A549 (cell line): Measurements from ENCODE around the gene GNA12. TPM values are rescaled to one million over a fixed set of nuclear protein-coding genes. Genes with fewer than 3 reads are reported as not detected.
"Not testable (repeated sequence)": the region's sequence is repeated elsewhere in the genome, so short reads cannot be mapped to it uniquely, and the experiment has no call there.

ENCODE experiments used
- ATAC-seq, 2 experiments: fragments of 200-7000 bp in 1 of 2; fragments of >200 bp in 1 of 2; cut with Nextera tagmentation in 1 of 2; cut with Tn5 transposase in 1 of 2; 3 replicates each; pipeline versions ENCODE4 v1.8.0 to v1.9.1; 2018 to 2020; ENCODE audit warnings: mild to moderate bottlenecking in 1 of 2, moderate library complexity in 1 of 2
- CTCF ChIA-PET: fragments of 300-600 bp; sonication (Branson Sonifier 250); formaldehyde crosslinking; extraction: SDS; loops from one replicate; lab custom pipeline; 2021; ENCODE audit warnings: antibody characterized with exemption, inconsistent platforms; lab: Yijun Ruan, JAX
- POLR2A ChIA-PET: fragments of 350-600 bp; formaldehyde crosslinking; extraction: SDS; loops from one replicate; lab custom pipeline; 2021; ENCODE audit warnings: antibody characterized with exemption, inconsistent platforms; lab: Yijun Ruan, JAX
- DNase-seq, 2 experiments: peaks; one replicate each; pipeline versions ENCODE4 v3.0.0 to v3.0.0-alpha.2; 2011 to 2016; ENCODE audit warnings: low read depth in 1 of 2, low spot score in 1 of 2
- FAIRE-seq: peaks from 2 replicates; lab custom pipeline; 2011; peaks lifted over from hg19 to GRCh38; lab: Jason Lieb, UNC
- H3K27ac ChIP-seq, 2 experiments: fragments of >200 bp; sonication (Bioruptor Twin); formaldehyde crosslinking; 3 replicates each; pipeline ENCODE4 v1.5.1; 2016 to 2017
- H3K4me1 ChIP-seq: fragments of >200 bp; sonication (Bioruptor Twin); formaldehyde crosslinking; 3 replicates; pipeline ENCODE4 v1.6.1; 2016
- H3K4me2 ChIP-seq: fragments of >200 bp; sonication (Bioruptor Twin); formaldehyde crosslinking; 3 replicates; pipeline ENCODE4 v1.6.1; 2016
- H3K4me3 ChIP-seq: fragments of >200 bp; sonication (Bioruptor Twin); formaldehyde crosslinking; 3 replicates; pipeline ENCODE4 v1.5.1; 2016
- H3K9me3 ChIP-seq: fragments of >200 bp; sonication (Bioruptor Twin); formaldehyde crosslinking; 3 replicates; pipeline ENCODE4 v1.6.1; 2016
- CBX8 ChIP-seq: fragments of 200-600 bp; sonication (generic); IDR thresholded peaks from 2 replicates; pipeline ENCODE4 v1.6.1; 2016
- EHMT2 ChIP-seq: fragments of 200-600 bp; sonication (generic); IDR thresholded peaks from 2 replicates; pipeline ENCODE4 v1.6.1; 2016; ENCODE audit warnings: antibody characterized with exemption, low read depth, mild to moderate bottlenecking, moderate library complexity
- FOSL2 ChIP-seq, 2 experiments: fragments of 450-650 bp in 1 of 2; fragments of >200 bp in 1 of 2; sonication (Bioruptor Twin) in 1 of 2; formaldehyde crosslinking; IDR thresholded peaks; 2 replicates each; pipeline versions ENCODE4 v1.5.0 to v1.6.1; 2016 to 2020; ENCODE audit warnings: mild to moderate bottlenecking in 1 of 2, moderate library complexity in 1 of 2
- GATA3 ChIP-seq: IDR thresholded peaks from 2 replicates; pipeline ENCODE4 v1.6.1; 2012; ENCODE audit warnings: borderline replicate concordance
- HOXA7 ChIP-seq: fragments of 250-450 bp; sonication (Bioruptor Pico); IDR thresholded peaks from 2 replicates; pipeline ENCODE4 v1.5.0; 2020; ENCODE audit warnings: mild to moderate bottlenecking, moderate library complexity
- HOXB5 ChIP-seq: fragments of 250-450 bp; sonication (Bioruptor Pico); IDR thresholded peaks from 2 replicates; pipeline ENCODE4 v1.5.0; 2020; ENCODE audit warnings: mild to moderate bottlenecking, moderate library complexity
- KDM1A ChIP-seq: fragments of 200-600 bp; sonication (generic); IDR thresholded peaks from 2 replicates; pipeline ENCODE4 v1.6.1; 2016; ENCODE audit warnings: low read depth, mild to moderate bottlenecking
- POLR2AphosphoS2 ChIP-seq: conservative IDR thresholded peaks from 2 replicates; pipeline ENCODE4 v1.6.1; 2012; ENCODE audit warnings: low read length, improper control_type of control experiment, inconsistent platforms
- TP53 ChIP-seq: fragments of 250-450 bp; sonication (Bioruptor Pico); IDR thresholded peaks from 2 replicates; pipeline ENCODE4 v1.5.0; 2021; ENCODE audit warnings: mild to moderate bottlenecking, moderate library complexity
- whole genome bisulfite sequencing: methylation state at CpG from one replicate; pipeline ENCODE4 v1.1.6; 2017; ENCODE audit errors: missing lambda C conversion rate; 5-methylcytosine and 5-hydroxymethylcytosine counted together
- polyA plus RNA-seq, 4 experiments: library from polyadenylated mRNA; depleted of rRNA in 3 of 4; stranded (reverse); fragments of >200 nt; fragmentation: RNase III in 1 of 4; extraction: RNeasy Plus Mini Kit Qiagen cat#74134 plus additional on column Dnase treatment in 1 of 4; gene quantifications; 2 replicates in 3 of 4; 3 replicates in 1 of 4; pipeline ENCODE4 v1.2.3, GENCODE V29; 2011 to 2017
- TF ChIP-seq, protein P1 (sequence below): IDR thresholded peaks from 2 replicates; pipeline ENCODE4 v1.6.1; 2012

Gene GNA12
- polyA plus RNA-seq, 2 of the 4 experiments (the other 2 are of a cell fraction): 33.0 to 43.7 TPM

DNA sequence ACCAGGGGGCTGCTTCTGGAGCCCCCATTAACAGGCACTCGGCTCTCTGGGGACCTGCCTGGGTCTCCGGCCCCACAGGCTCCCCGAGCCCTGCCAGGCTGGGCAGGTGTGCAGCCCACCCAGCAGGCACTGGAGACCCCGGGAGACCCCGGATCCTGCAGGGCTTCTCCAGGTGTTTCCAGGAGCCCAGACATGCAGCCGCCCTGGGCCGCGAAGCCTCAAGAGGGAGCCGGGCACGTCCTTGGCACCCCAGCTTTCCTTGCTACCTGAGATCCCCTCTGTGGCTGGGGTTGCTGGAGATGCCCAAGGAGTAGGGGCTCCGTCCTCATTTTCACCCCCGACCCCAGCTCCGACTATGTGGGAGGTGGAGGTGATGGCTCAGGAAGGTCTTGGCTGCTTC lies 163.9 kb downstream of the GNA12 start:
- Histone ChIP-seq H3K4me2 (peak overlapping the region; percentile 43; the same call in 2 of the 3 replicates), H3K4me3 (no peak overlapping the region), H3K4me1 (no peaks in the 10 kb centered on the region), H3K27ac (no peak overlapping the region), H3K9me3 (no peaks in the 10 kb centered on the region)
- TF ChIP-seq EHMT2 (no peak), CBX8 (no peak), HOXB5 (no peak), KDM1A (no peak), POLR2AphosphoS2 (no peak), TP53 (no peak), FOSL2 (IDR thresholded peaks at IDR 0.05) (no peak), FOSL2 (CRISPR knock-in tag; IDR thresholded peaks at IDR 0.05) (no peak), HOXA7 (CRISPR knock-in tag) (no peak), GATA3 (no peak)
- TF ChIP-seq, protein P1, sequence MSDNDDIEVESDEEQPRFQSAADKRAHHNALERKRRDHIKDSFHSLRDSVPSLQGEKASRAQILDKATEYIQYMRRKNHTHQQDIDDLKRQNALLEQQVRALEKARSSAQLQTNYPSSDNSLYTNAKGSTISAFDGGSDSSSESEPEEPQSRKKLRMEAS: no peak
- ChIA-PET CTCF (interaction anchor here (0.5 to 6.5 kb wide), 33 partner anchors 11 to 235 kb away, joined by 3 to 108 read pairs (median 6); partner anchors contain the start of gene TTYH3), POLR2A (no interaction called here)
- peak; percentile 15 to 28; a peak in 3 of 6 replicates for ATAC-seq
- no peak for FAIRE-seq
- DNase-seq: no peak
- 33% methylated on average over 4 of the region's 13 CpGs for WGBS

DNA sequence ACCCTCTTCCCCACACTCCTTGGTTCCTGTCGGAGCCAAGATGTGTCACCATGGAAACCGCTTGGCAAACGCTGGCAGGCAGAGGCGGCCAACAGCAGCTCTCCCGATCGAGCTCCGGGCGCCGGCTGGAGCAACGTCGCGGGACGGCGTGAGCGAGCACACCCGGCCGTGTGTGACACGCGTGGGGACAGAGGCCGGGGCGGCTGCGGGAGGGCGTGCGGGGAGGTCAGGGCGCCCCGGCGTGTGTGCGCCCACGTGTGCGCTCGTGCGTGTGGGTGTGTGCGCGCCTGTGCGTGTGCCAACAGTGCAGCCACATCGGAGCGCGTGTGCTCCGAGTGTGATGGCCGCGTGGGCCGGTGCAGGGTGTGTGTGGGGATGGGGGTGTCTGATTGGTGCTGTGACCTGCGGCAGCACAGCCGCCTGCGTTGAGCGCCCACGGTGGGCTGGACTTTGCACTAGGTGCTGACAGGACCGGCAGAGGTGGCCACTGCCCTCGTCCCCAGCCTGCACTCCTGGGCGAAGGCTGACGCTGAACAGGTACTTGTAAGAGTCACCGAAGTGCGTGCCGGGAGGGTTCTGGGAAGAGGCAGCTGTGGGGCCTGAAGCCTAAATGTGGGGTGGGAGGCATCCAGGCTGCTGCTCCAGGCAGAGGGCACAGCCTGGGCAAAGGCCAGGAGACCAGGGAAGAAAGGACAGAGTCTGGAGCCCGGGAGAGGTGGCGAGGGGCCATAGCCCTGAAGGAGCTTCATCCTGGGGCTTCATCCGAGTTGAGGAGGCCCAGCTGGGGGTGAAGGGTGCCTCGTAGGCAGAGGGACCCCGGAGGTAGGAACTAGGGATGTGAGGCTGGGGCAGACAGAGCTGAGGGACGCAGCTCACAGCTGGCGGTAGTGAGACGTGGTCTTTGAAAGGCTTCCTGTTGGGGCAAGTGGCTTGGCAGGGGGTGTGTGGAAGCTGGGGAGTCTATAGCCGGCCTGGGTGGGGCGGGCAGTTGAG lies 164.7 kb downstream of the GNA12 start:
- CTCF ChIA-PET: interaction anchor here (0.5 to 6.5 kb wide), 24 partner anchors 10 to 235 kb away, joined by 3 to 108 read pairs (median 7); partner anchors contain the start of gene TTYH3
- peak; percentile 7 to 14; a peak in 3 of 6 replicates for ATAC-seq
- POLR2A ChIA-PET: not testable (repeated sequence)

DNA sequence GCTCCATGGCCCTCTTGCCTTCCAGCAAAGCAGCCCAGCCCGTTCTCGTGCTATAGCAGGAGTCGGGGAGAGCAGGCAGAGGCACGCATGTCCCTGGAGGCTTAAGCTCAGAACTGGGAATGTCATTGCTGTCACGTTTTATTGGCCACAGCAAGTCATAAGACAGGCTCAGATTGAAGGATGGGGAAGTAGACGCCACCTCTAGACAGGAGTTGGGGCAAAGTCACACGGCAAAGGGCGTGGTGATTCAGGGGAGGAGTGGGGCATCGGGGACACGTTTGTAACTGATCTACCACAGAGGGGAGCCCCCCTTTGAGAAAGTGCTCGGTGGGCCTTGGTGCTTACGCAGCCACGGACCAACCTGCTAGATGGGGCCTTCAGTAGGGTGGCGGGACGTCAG lies 165.7 kb downstream of the GNA12 start:
- POLR2A ChIA-PET: interaction anchor here (0.5 kb wide), 1 partner anchor 219 kb away, joined by 3 read pairs; no protein-coding TSS in a partner anchor

More for the DNA sequence above, 164.7 kb downstream of the GNA12 start:
- FAIRE-seq, H3K4me1 ChIP-seq, DNase-seq, H3K9me3 ChIP-seq, H3K27ac ChIP-seq, H3K4me3 ChIP-seq: not testable (repeated sequence)
- peak overlapping the region; percentile 44; the same call in 2 of the 3 replicates for H3K4me2 ChIP-seq
- 62% methylated on average over 40 of the region's 64 CpGs for WGBS

More for the DNA sequence above, 165.7 kb downstream of the GNA12 start:
- not testable (repeated sequence) for H3K4me1 ChIP-seq, H3K4me2 ChIP-seq, DNase-seq, FAIRE-seq, H3K4me3 ChIP-seq, H3K27ac ChIP-seq, ATAC-seq, H3K9me3 ChIP-seq
- CTCF ChIA-PET: interaction anchor here (4.2 to 6.5 kb wide), 2 partner anchors 9 to 13 kb away, joined by 38 to 108 read pairs; no protein-coding TSS in a partner anchor
- WGBS: 87% methylated on average over 13 of the region's 15 CpGs

Other genes starting within 250 kb of the GNA12 start
- 11.1 and 11.3 TPM in 2 replicates for gene TTYH3, start 212.3 kb downstream of the GNA12 start, polyA plus RNA-seq (2011; rRNA removed)
- gene TTYH3, start 212.3 kb downstream of the GNA12 start, polyA plus RNA-seq (2017; fragmentation: RNase III; extraction: RNeasy Plus Mini Kit Qiagen cat#74134 plus additional on column Dnase treatment): 35.9 to 45.2 TPM (median 43.6 TPM) in 3 replicates
- gene AMZ1, start 156.1 kb downstream of the GNA12 start, polyA plus RNA-seq (2011; rRNA removed): 0.01 and 0.11 TPM in 2 replicates
- gene AMZ1, start 156.1 kb downstream of the GNA12 start, polyA plus RNA-seq (2017; fragmentation: RNase III; extraction: RNeasy Plus Mini Kit Qiagen cat#74134 plus additional on column Dnase treatment): 0.03 to 0.05 TPM in 2 of 3 replicates, not detected in the other
- gene CARD11, start 199.6 kb upstream of the GNA12 start, polyA plus RNA-seq (2011; rRNA removed): 0.34 and 0.48 TPM in 2 replicates
- 0.92 to 1.6 TPM (median 1.1 TPM) in 3 replicates for gene CARD11, start 199.6 kb upstream of the GNA12 start, polyA plus RNA-seq (2017; fragmentation: RNase III; extraction: RNeasy Plus Mini Kit Qiagen cat#74134 plus additional on column Dnase treatment)